ENCODE data around the gene TNFRSF1B. TPM values are rescaled to one million over a fixed set of nuclear protein-coding genes. Genes with fewer than 3 reads are reported as not detected.

Gene TNFRSF1B
- total RNA-seq, 4 donors from 2014 or later = 4.4 to 20.4 (median 9.0) TPM

DNA sequence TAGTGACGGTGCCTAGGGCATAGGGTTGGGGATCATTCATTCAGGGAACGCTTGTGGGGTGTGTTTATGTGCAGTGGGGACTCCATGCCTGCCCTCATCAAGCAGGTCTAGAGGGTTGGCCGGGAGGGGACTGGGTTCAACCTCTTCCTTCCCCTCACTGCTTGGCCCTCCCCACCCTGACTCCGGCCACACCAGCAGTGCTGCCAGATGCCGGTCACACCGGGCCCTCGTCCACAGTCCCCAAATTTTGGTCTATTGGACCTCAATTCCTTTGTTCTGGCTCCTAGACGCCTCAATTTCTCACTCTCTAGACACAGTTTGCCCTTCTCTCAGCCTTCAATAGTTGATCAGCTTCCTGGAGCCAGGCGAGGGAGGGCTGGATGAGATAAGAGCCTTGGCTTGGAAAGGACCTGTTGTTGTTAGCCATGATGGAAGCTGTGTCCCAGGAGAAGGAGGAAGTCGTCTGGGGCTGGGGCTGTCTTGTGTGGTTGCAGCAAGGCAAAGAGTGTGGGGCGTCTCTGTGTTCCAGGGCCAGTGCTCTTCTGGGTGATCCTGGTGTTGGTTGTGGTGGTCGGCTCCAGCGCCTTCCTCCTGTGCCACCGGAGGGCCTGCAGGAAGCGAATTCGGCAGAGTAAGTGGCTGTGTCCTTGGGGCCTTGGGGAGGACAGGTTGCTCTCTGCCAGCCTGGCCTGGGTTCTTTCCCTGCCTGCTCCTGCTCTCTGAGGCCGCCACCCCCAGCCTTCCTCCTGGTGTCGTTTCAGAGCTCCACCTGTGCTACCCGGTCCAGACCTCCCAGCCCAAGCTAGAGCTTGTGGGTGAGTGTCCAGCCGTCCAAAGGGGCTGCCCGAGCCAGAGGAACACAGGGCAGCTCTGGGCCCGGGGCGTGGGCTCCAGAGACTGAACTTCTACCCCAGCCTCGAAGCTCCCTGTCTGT is 41.1 kb upstream of the TNFRSF1B start:
- WGBS, 2 donors = 69 to 86% methylated on average over 18 to 24 of the region's 24 CpGs
- no peaks in the 10 kb centered on the region for H3K36me3 ChIP-seq
- no peak for DNase-seq
- H3K9me3 ChIP-seq = no peaks in the 10 kb centered on the region
- H3K27me3 ChIP-seq = no peaks in the 10 kb centered on the region
- no peak for TF ChIP-seq POLR2A (IDR thresholded peaks at IDR 0.05)
- no peak for TF ChIP-seq CTCF (IDR thresholded peaks at IDR 0.05)
- H3K4me1 ChIP-seq = peaks cover 13% of the 10 kb centered on the region in 2 donors
- H3K27ac ChIP-seq = peak overlapping the region in 1 of 3 donors; percentile 2
- H3K4me3 ChIP-seq (replicated peaks in 1 of 3) = no peak overlapping the region
- intact Hi-C loops (cut with DNase I) = loop anchor here (2.0 to 10.0 kb wide), 2 partner anchors 83 to 539 kb away; no protein-coding TSS in a partner anchor

GRCh38 chr1:12126781-12127180 is 40.0 kb upstream of the TNFRSF1B start:
- DNase-seq = no peak
- TF ChIP-seq CTCF (IDR thresholded peaks at IDR 0.05) (no peak), POLR2A (IDR thresholded peaks at IDR 0.05) (no peak)
- WGBS, 2 donors = 96 to 98% methylated on average over 9 of the region's 9 CpGs
- no peaks in the 10 kb centered on the region for H3K27me3 ChIP-seq
- intact Hi-C loops (cut with DNase I) = loop anchor here (10.0 kb wide), 1 partner anchor 538 kb away; no protein-coding TSS in a partner anchor
- peaks cover 13 to 17% of the 10 kb centered on the region in 2 donors for H3K4me1 ChIP-seq
- no peak overlapping the region for H3K27ac ChIP-seq
- H3K36me3 ChIP-seq = no peaks in the 10 kb centered on the region
- no peak overlapping the region for H3K4me3 ChIP-seq (replicated peaks in 1 of 3)
- H3K9me3 ChIP-seq = no peaks in the 10 kb centered on the region

DNA sequence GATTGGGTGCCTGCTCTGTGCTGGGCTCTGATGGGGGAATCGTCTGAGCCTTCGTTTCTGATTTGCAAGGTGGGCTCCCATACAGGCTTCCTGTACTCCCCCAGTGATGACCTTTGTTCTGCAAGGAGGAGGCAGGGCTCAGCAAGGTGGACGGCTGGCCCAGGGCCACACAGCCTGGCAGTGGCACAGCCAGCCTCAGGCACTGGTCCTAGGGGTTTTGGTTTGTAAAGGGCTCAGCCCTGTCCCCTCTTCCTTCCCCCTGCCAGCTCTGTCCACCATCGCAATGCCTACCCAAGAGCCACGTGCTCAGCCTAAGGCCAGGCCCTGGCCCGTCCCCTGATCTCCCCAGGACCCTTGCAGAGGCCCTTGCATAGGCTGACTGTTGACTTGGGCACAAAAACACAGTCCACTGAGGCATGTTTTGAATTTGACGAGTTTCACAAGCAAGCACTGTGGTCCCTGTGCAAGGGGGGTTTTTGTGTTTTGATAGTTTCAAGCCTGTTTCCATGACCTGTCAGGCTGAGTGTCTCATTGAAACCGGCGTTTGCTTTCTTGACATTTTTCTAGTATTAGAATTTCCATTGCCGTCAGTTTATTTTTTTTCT is 39.5 kb upstream of the TNFRSF1B start:
- intact Hi-C loops (cut with DNase I) = loop anchor here (10.0 kb wide), 1 partner anchor 537 kb away; no protein-coding TSS in a partner anchor
- 90 to 93% methylated on average over 8 to 10 of the region's 10 CpGs for WGBS, 2 donors
- TF ChIP-seq POLR2A (IDR thresholded peaks at IDR 0.05) (no peak), CTCF (IDR thresholded peaks at IDR 0.05) (no peak)
- DNase-seq = no peak
- Histone ChIP-seq H3K27ac (peak overlapping the region in 1 of 3 donors; percentile 69), H3K4me3 (replicated peaks in 1 of 3) (no peak overlapping the region), H3K4me1 (peaks cover 13 to 22% of the 10 kb centered on the region in 2 donors), H3K9me3 (no peaks in the 10 kb centered on the region), H3K36me3 (no peaks in the 10 kb centered on the region), H3K27me3 (no peaks in the 10 kb centered on the region)

- H3K9me3 ChIP-seq = no peaks in the 10 kb centered on the region
- peaks cover 19 to 29% of the 10 kb centered on the region in 2 donors for H3K4me1 ChIP-seq
- no peaks in the 10 kb centered on the region for H3K27me3 ChIP-seq
- 86 to 91% methylated on average over 15 of the region's 15 CpGs for WGBS, 2 donors
- peak overlapping the region in 1 of 3 donors; percentile 69 for H3K27ac ChIP-seq
- H3K4me3 ChIP-seq (replicated peaks in 1 of 3) = no peak overlapping the region
- TF ChIP-seq CTCF (IDR thresholded peaks at IDR 0.05) (no peak), POLR2A (IDR thresholded peaks at IDR 0.05) (no peak)
- no peak for DNase-seq
- no peaks in the 10 kb centered on the region for H3K36me3 ChIP-seq
- intact Hi-C loops (cut with DNase I) = loop anchor here (10.0 kb wide), 1 partner anchor 537 kb away; no protein-coding TSS in a partner anchor
Observed at GRCh38 chr1:12128120-12128519, 38.7 kb upstream of the TNFRSF1B start.
